SK-N-SH (cell line): ENCODE data around the gene KCNJ5. TPM values are rescaled to one million over a fixed set of nuclear protein-coding genes. Genes with fewer than 3 reads are reported as not detected.

ENCODE experiments used
- CTCF ChIA-PET: fragments of 300-600, 350-600 bp; formaldehyde crosslinking; extraction: SDS; loops from one replicate; lab custom pipeline; 2021; lab: Yijun Ruan, JAX
- POLR2A ChIA-PET: fragments of 350-600 bp; sonication (Branson Sonifier 250); formaldehyde crosslinking; extraction: SDS; loops from one replicate; lab custom pipeline; 2020; ENCODE audit warnings: antibody characterized with exemption, inconsistent platforms; lab: Yijun Ruan, JAX
- DNase-seq: peaks from one replicate; pipeline ENCODE4 v3.0.0; 2012
- H2AFZ ChIP-seq: fragments of 200-600 bp; sonication (generic); 2 replicates; pipeline ENCODE4 v1.8.1; 2016; ENCODE audit warnings: antibody characterized with exemption, mild to moderate bottlenecking, low read depth
- H3F3A ChIP-seq: fragments of 200-600 bp; sonication (generic); replicated peaks from 2 replicates; pipeline ENCODE3; 2016; ENCODE audit warnings: antibody characterized with exemption, mild to moderate bottlenecking; ENCODE audit not compliant: insufficient read depth
- H3K27ac ChIP-seq, 2 experiments: fragments of 200-500 bp in 1 of 2; fragments of 200-600 bp in 1 of 2; sonication (Bioruptor generic) in 1 of 2; sonication (generic), shearing (Covaris generic) in 1 of 2; 2 replicates each; pipeline versions ENCODE4 v1.5.1 to v1.6.1; 2014 to 2016; ENCODE audit warnings: low read depth in 2 of 2, inconsistent platforms in 1 of 2, low read length in 1 of 2, mild to moderate bottlenecking in 1 of 2, mixed read lengths in 1 of 2
- H3K27me3 ChIP-seq: fragments of 200-600 bp; sonication (generic), shearing (Covaris generic); 2 replicates; pipeline ENCODE4 v1.6.1; 2016; ENCODE audit warnings: mixed run types; ENCODE audit not compliant: insufficient read depth
- H3K36me3 ChIP-seq, 2 experiments: fragments of 200-500 bp in 1 of 2; fragments of 200-600 bp in 1 of 2; sonication (Bioruptor generic) in 1 of 2; sonication (generic) in 1 of 2; replicated peaks in 1 of 2; 2 replicates each; pipeline versions ENCODE3 to v1.5.1; 2014 to 2016; ENCODE audit warnings: low read length in 1 of 2, mild to moderate bottlenecking in 1 of 2; ENCODE audit not compliant: insufficient read depth in 2 of 2, control insufficient read depth in 1 of 2
- H3K4me1 ChIP-seq, 2 experiments: fragments of 200-500 bp in 1 of 2; fragments of 200-600 bp in 1 of 2; sonication (Bioruptor generic) in 1 of 2; sonication (generic), shearing (Covaris generic) in 1 of 2; 2 replicates each; pipeline versions ENCODE4 v1.5.1 to v1.6.1; 2014 to 2016; ENCODE audit warnings: low read depth in 1 of 2, low read length in 1 of 2, mixed run types in 1 of 2; ENCODE audit not compliant: insufficient read depth in 2 of 2, control insufficient read depth in 1 of 2
- H3K4me2 ChIP-seq: fragments of 200-600 bp; sonication (generic), shearing (Covaris generic); 2 replicates; pipeline ENCODE4 v1.6.1; 2017; ENCODE audit warnings: mixed run types
- H3K4me3 ChIP-seq, 2 experiments: fragments of 200-500 bp in 1 of 2; fragments of 200-600 bp in 1 of 2; sonication (Bioruptor generic) in 1 of 2; sonication (generic), shearing (Covaris generic) in 1 of 2; 2 replicates each; pipeline versions ENCODE4 v1.5.1 to v1.8.1; 2014 to 2016; ENCODE audit warnings: low read depth in 2 of 2, inconsistent platforms in 1 of 2, low read length in 1 of 2, mild to moderate bottlenecking in 1 of 2, mixed read lengths in 1 of 2, moderate library complexity in 1 of 2
- H3K79me2 ChIP-seq: fragments of 200-600 bp; sonication (generic); 2 replicates; pipeline ENCODE4 v1.8.1; 2017; ENCODE audit warnings: mild to moderate bottlenecking; ENCODE audit not compliant: insufficient read depth
- H3K9ac ChIP-seq: fragments of 200-600 bp; sonication (generic); 2 replicates; pipeline ENCODE4 v1.6.1; 2017; ENCODE audit warnings: mixed run types
- H3K9me2 ChIP-seq: fragments of 200-600 bp; sonication (generic); 2 replicates; pipeline ENCODE4 v1.6.1; 2017; ENCODE audit warnings: mixed run types
- H3K9me3 ChIP-seq: fragments of 200-600 bp; sonication (generic); 2 replicates; pipeline ENCODE4 v1.6.1; 2017; ENCODE audit warnings: mixed run types, mild to moderate bottlenecking, moderate library complexity
- H4K20me1 ChIP-seq: fragments of 200-600 bp; sonication (generic); 2 replicates; pipeline ENCODE4 v1.6.1; 2017; ENCODE audit warnings: mild to moderate bottlenecking, mixed run types; ENCODE audit not compliant: insufficient read depth
- CTCF ChIP-seq: fragments of 200-600 bp; sonication (generic); IDR thresholded peaks from 2 replicates; pipeline ENCODE4 v1.6.1; 2017; ENCODE audit warnings: antibody characterized with exemption, mild to moderate bottlenecking, moderate library complexity
- ELF1 ChIP-seq: IDR thresholded peaks from 2 replicates; pipeline ENCODE4 v1.4.0; 2012
- EP300 ChIP-seq, 2 experiments: IDR thresholded peaks; 2 replicates each; pipeline versions ENCODE4 v1.4.0 to v1.6.1; 2012; ENCODE audit warnings: borderline replicate concordance in 1 of 2, low read depth in 1 of 2, low read length in 1 of 2
- EZH2phosphoT487 ChIP-seq: fragments of 200-600 bp; sonication (generic); IDR thresholded peaks from 2 replicates; pipeline ENCODE4 v1.6.1; 2017; ENCODE audit warnings: low read depth, mixed run types, mild to moderate bottlenecking, antibody characterized with exemption, moderate library complexity, borderline replicate concordance
- FOSL2 ChIP-seq: IDR thresholded peaks from 2 replicates; pipeline ENCODE4 v1.4.0; 2012; ENCODE audit warnings: low read depth, mild to moderate bottlenecking, moderate library complexity, borderline replicate concordance
- FOXM1 ChIP-seq: IDR thresholded peaks from 2 replicates; pipeline ENCODE4 v1.4.0; 2012; ENCODE audit warnings: low read depth, mild to moderate bottlenecking
- GATA2 ChIP-seq: sonication (generic); formaldehyde crosslinking; IDR thresholded peaks from 2 replicates; pipeline ENCODE4 v1.5.0; 2020; ENCODE audit warnings: mild to moderate bottlenecking, missing genetic modification reagents
- JUND ChIP-seq: IDR thresholded peaks from 2 replicates; pipeline ENCODE4 v1.4.0; 2012
- MEF2A ChIP-seq: IDR thresholded peaks from 2 replicates; pipeline ENCODE4 v1.4.0; 2012; ENCODE audit warnings: low read depth, borderline replicate concordance
- POLR2AphosphoS5 ChIP-seq: IDR thresholded peaks from 2 replicates; pipeline ENCODE4 v1.6.1; 2012; ENCODE audit warnings: low read depth, low read length
- RAD21 ChIP-seq: IDR thresholded peaks from 2 replicates; pipeline ENCODE4 v1.6.1; 2012; ENCODE audit warnings: mild to moderate bottlenecking, low read length
- RCOR1 ChIP-seq: fragments of 150-350 bp; IDR thresholded peaks from 2 replicates; pipeline ENCODE4 v1.6.1; 2017; ENCODE audit warnings: antibody characterized with exemption, low read length
- REST ChIP-seq: IDR thresholded peaks from 2 replicates; pipeline ENCODE4 v1.6.1; 2012; ENCODE audit warnings: mild to moderate bottlenecking, low read depth, low read length, moderate library complexity
- RFX5 ChIP-seq: IDR thresholded peaks from 2 replicates; pipeline ENCODE4 v1.6.1; 2012; ENCODE audit warnings: mild to moderate bottlenecking, improper control_type of control experiment, low read length
- TAF1 ChIP-seq: IDR thresholded peaks from 2 replicates; pipeline ENCODE4 v1.6.1; 2012; ENCODE audit warnings: low read depth, mild to moderate bottlenecking, low read length, moderate library complexity, borderline replicate concordance
- TCF12 ChIP-seq: IDR thresholded peaks from 2 replicates; pipeline ENCODE4 v1.4.0; 2012
- YY1 ChIP-seq: IDR thresholded peaks from 2 replicates; pipeline ENCODE4 v1.4.0; 2012; ENCODE audit warnings: low read depth, mild to moderate bottlenecking
- WGBS: methylation state at CpG from one replicate; pipeline ENCODE4 v1.1.6; 2017; ENCODE audit warnings: low lambda C conversion rate; 5-methylcytosine and 5-hydroxymethylcytosine counted together
- polyA plus RNA-seq, 3 experiments: library from polyadenylated mRNA; depleted of rRNA; stranded (reverse); fragments of >200 nt; gene quantifications; 2 replicates each; pipeline ENCODE4 v1.2.3, GENCODE V29; 2012
- TF ChIP-seq, protein P1 (sequence below): IDR thresholded peaks from 2 replicates; pipeline ENCODE4 v1.4.0; 2012; ENCODE audit warnings: low read depth, borderline replicate concordance
- TF ChIP-seq, protein P2 (sequence below): fragments of 150-350 bp; IDR thresholded peaks from 2 replicates; pipeline ENCODE4 v1.6.1; 2016; ENCODE audit warnings: mild to moderate bottlenecking, low read depth, low read length

Gene KCNJ5
- polyA plus RNA-seq, 1 of the 3 experiments (the other 2 are of a cell fraction): 0.03 TPM

DNA sequence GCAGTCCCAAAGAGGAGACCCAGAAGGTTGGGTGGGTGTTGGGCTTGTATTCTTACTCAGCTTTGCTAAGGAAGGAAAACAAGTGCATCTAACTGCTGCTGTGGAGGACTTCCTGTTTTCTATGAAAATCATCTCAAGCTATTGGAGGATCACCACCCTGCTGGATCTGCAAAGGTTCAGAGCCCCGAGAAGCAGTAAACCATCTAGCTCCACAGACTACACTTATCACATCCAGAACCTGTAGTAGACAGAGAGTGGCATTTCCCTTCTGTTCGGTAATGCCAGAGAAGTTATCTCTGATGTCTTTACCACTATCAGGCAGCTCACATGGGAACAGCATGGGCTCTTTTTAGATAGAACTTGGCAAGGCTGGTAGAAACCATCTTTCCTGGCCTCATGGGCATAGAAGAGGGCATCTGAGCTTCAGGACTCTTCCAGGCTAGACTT is 45.8 kb upstream of the KCNJ5 start:
- WGBS: 45% methylated on average over 2 of the region's 2 CpGs
- Histone ChIP-seq H3K9ac (no peak overlapping the region), H3K27ac (no peak overlapping the region), H3K4me2 (no peak overlapping the region), H3K9me3 (no peaks in the 10 kb centered on the region), H3K9me2 (no peaks in the 10 kb centered on the region), H4K20me1 (no peaks in the 10 kb centered on the region), H3K79me2 (no peaks in the 10 kb centered on the region), H3K4me1 (no peaks in the 10 kb centered on the region), H3K4me3 (no peak overlapping the region), H3K36me3 (no peaks in the 10 kb centered on the region), H2AFZ (no peak overlapping the region), H3F3A (no peaks in the 10 kb centered on the region), H3K27me3 (no peaks in the 10 kb centered on the region)
- ChIA-PET CTCF (interaction anchor here (1.0 to 1.7 kb wide), 5 partner anchors 10 to 688 kb away, joined by 3 to 4 read pairs (median 3); no protein-coding TSS in a partner anchor), POLR2A (no interaction called here)
- DNase-seq: no peak
- TF ChIP-seq, protein P1, sequence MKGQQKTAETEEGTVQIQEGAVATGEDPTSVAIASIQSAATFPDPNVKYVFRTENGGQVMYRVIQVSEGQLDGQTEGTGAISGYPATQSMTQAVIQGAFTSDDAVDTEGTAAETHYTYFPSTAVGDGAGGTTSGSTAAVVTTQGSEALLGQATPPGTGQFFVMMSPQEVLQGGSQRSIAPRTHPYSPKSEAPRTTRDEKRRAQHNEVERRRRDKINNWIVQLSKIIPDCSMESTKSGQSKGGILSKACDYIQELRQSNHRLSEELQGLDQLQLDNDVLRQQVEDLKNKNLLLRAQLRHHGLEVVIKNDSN: no peak
- TF ChIP-seq TAF1: no peak
- TF ChIP-seq FOSL2: no peak
- no peak for TF ChIP-seq CTCF
- TF ChIP-seq REST: no peak
- TF ChIP-seq RFX5: no peak
- TF ChIP-seq GATA2 (CRISPR knock-in tag): no peak
- no peak for TF ChIP-seq EP300 (IDR thresholded peaks at IDR 0.05; ENCODE audit: borderline replicate concordance in 1 of 2, low read depth in 1 of 2, low read length in 1 of 2)
- TF ChIP-seq TCF12: no peak
- TF ChIP-seq ELF1: no peak
- TF ChIP-seq EZH2phosphoT487: no peak
- TF ChIP-seq RCOR1: no peak
- TF ChIP-seq POLR2AphosphoS5: no peak
- no peak for TF ChIP-seq JUND
- no peak for TF ChIP-seq RAD21
- TF ChIP-seq FOXM1: no peak
- TF ChIP-seq, protein P2, sequence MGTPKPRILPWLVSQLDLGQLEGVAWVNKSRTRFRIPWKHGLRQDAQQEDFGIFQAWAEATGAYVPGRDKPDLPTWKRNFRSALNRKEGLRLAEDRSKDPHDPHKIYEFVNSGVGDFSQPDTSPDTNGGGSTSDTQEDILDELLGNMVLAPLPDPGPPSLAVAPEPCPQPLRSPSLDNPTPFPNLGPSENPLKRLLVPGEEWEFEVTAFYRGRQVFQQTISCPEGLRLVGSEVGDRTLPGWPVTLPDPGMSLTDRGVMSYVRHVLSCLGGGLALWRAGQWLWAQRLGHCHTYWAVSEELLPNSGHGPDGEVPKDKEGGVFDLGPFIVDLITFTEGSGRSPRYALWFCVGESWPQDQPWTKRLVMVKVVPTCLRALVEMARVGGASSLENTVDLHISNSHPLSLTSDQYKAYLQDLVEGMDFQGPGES: no peak
- TF ChIP-seq YY1: no peak
- no peak for TF ChIP-seq MEF2A
